Prostate gland (tissue), 2 donors: ENCODE results near the gene CORO7. TPM values are rescaled to one million over a fixed set of nuclear protein-coding genes. Genes with fewer than 3 reads are reported as not detected.

Experiments used
- DNase-seq: peaks from one replicate; pipeline ENCODE4 v3.0.0-alpha.2; 2019; ENCODE audit warnings: low spot score
- H3K27ac ChIP-seq, 2 donors: fragments of 200-600 bp; sonication (generic); 2 replicates each; pipeline ENCODE4 v1.5.1; 2017 to 2019
- H3K27me3 ChIP-seq: fragments of 200-600 bp; sonication (generic); replicated peaks from 2 replicates; pipeline ENCODE4 v1.5.1; 2019; ENCODE audit not compliant: insufficient read depth
- H3K36me3 ChIP-seq, 2 donors: fragments of 200-600 bp; sonication (generic); 1 replicate in 1 of 2; 2 replicates in 1 of 2; pipeline versions ENCODE4 v1.5.1 to v1.8.1; 2017 to 2019
- H3K4me1 ChIP-seq: fragments of 200-600 bp; sonication (generic); replicated peaks from 2 replicates; pipeline ENCODE4 v1.5.1; 2019
- H3K4me3 ChIP-seq, 2 donors: fragments of 200-600 bp; sonication (generic); 2 replicates each; pipeline ENCODE4 v1.5.1; 2017 to 2019
- H3K9me3 ChIP-seq: fragments of 200-600 bp; sonication (generic); 2 replicates; pipeline ENCODE4 v1.5.1; 2017
- POLR2A ChIP-seq: fragments of 450-650 bp; IDR thresholded peaks from one replicate; pipeline ENCODE4 v1.6.1; 2016; ENCODE audit warnings: antibody characterized with exemption, mild to moderate bottlenecking
- POLR2AphosphoS5 ChIP-seq: sonication (generic); formaldehyde crosslinking; IDR thresholded peaks from one replicate; pipeline ENCODE4 v1.6.1; 2017; ENCODE audit warnings: antibody characterized with exemption
- WGBS: methylation state at CpG from one replicate; pipeline ENCODE4 v1.1.5; 2018; 5-methylcytosine and 5-hydroxymethylcytosine counted together
- intact Hi-C: fragments of 100-400 bp; cut with DNase I; formaldehyde crosslinking; loops from one replicate; pipeline ENCODE4 v1.14.2; 2022
- total RNA-seq, 2 donors: library from RNA; depleted of rRNA; stranded (reverse); fragments of >200 nt; gene quantifications; one replicate each; pipeline ENCODE4 v1.1.0, GENCODE V29; 2016
- TF ChIP-seq, protein P1 (sequence below), 4 experiments: fragments of 200-600 bp in 2 of 4; fragments of 450-650 bp in 2 of 4; sonication (generic) in 2 of 4; IDR thresholded peaks; 1 replicate in 3 of 4; 2 replicates in 1 of 4; pipeline ENCODE4 v1.5.1; 2016 to 2019; ENCODE audit warnings: antibody characterized with exemption in 4 of 4, mild to moderate bottlenecking in 2 of 4, moderate library complexity in 2 of 4

CORO7 gene
- total RNA-seq, 2 donors from 2014 or later = 24.1 to 122 TPM

DNA sequence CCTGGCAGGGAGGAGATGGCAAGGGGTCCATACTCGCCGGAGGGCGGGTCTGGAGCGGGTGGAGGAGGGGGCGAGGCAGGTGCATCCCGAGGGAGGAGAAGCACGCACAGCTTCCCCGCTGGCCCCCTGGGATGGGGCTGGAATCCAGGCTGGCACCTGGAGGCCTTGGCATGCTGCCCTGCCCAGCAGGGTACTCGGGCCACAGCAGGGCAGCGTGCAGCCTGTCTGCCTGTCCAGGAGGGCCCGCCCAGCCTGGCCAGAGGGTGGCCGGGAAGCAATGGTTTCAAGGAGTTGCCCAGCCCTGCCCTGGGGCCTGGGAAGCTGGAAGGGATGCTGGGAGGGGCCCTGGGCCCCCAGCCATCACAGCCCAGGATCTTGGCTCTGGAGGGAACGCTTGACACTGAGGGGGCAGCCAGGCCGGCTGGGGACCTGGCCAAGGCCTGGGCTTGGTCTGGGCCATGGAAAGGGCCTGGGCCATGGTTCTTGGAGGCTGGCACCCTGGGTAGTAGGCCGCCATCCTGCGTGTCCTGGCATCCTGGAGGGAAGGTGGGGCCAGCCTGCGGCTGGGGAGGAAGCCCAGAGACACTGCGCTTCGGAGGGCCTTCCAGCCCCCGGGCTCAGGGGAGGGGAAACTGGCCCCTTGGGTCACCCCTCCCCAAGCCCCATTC lies 99.4 kb downstream of the CORO7 start:
- Histone ChIP-seq H3K27ac (peak overlapping the region; percentile 81 to 86), H3K9me3 (no peaks in the 10 kb centered on the region), H3K4me3 (peak overlapping the region; percentile 53 to 63), H3K36me3 (no peaks in the 10 kb centered on the region), H3K4me1 (peaks cover 7% of the 10 kb centered on the region), H3K27me3 (no peaks in the 10 kb centered on the region)
- DNase-seq = no peak
- TF ChIP-seq POLR2A = no peak
- TF ChIP-seq POLR2AphosphoS5 = no peak
- TF ChIP-seq, protein P1, sequence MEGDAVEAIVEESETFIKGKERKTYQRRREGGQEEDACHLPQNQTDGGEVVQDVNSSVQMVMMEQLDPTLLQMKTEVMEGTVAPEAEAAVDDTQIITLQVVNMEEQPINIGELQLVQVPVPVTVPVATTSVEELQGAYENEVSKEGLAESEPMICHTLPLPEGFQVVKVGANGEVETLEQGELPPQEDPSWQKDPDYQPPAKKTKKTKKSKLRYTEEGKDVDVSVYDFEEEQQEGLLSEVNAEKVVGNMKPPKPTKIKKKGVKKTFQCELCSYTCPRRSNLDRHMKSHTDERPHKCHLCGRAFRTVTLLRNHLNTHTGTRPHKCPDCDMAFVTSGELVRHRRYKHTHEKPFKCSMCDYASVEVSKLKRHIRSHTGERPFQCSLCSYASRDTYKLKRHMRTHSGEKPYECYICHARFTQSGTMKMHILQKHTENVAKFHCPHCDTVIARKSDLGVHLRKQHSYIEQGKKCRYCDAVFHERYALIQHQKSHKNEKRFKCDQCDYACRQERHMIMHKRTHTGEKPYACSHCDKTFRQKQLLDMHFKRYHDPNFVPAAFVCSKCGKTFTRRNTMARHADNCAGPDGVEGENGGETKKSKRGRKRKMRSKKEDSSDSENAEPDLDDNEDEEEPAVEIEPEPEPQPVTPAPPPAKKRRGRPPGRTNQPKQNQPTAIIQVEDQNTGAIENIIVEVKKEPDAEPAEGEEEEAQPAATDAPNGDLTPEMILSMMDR (IDR thresholded peaks at IDR 0.05) = no peak
- WGBS = 9% methylated on average over 19 of the region's 20 CpGs
- intact Hi-C loops = loop anchor here (5.0 kb wide), 1 partner anchor 45 kb away; the partner anchor contains the start of gene TFAP4

DNA sequence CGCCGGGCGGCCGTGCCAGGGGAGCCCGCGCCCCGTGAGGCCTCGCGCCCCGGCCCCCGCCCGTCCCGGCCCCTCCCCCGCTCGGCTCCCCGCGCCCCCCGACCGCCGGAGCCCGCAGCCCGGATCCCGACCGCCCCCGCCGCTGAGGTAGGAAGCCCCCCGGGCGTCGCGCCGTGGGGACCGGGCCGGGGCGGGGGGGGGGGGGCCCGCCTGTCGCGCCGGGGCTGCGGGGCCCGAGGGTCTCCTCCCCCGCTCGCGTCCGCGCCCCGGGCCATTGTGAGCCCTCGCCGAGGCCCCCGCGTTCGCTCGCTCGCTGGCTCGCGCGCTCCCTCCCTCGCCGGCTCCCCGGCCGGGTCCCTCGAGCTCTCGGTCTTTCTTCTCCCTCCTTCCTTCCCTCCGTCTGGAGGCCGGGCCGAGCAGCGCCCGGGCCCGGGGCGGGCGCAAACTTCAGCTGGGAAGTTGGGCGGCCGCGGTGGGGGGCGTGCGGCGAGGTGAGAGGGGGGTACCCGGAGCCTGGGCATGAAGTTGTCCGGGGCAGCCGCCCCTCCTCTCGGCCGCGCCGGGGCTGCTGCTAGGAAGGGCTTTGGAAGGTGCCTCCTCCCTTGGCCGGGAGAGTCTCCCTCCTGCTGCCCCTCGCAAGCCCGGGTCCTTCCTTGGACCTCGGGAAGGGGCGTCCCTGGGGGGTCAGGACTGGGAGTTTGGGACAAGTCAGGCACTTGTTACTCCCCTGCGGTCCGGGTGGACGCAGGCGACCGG lies 100.1 kb downstream of the CORO7 start:
- TF ChIP-seq, protein P1 (IDR thresholded peaks at IDR 0.05) = no peak
- no peak for TF ChIP-seq POLR2A
- no peak for TF ChIP-seq POLR2AphosphoS5
- Histone ChIP-seq H3K4me1 (peaks cover 7% of the 10 kb centered on the region), H3K9me3 (no peaks in the 10 kb centered on the region), H3K4me3 (peak overlapping the region; percentile 53 to 63), H3K36me3 (no peaks in the 10 kb centered on the region), H3K27ac (peak overlapping the region; percentile 81 to 86), H3K27me3 (no peaks in the 10 kb centered on the region)
- intact Hi-C loops = loop anchor here (5.0 kb wide), 1 partner anchor 44 kb away; the partner anchor contains the start of gene TFAP4
- no peak for DNase-seq
- 1% methylated on average over 42 of the region's 93 CpGs for WGBS

- intact Hi-C loops = loop anchor here (5.0 kb wide), 1 partner anchor 43 kb away; the partner anchor contains the start of gene TFAP4
- H3K27me3 ChIP-seq = no peaks in the 10 kb centered on the region
- TF ChIP-seq POLR2AphosphoS5 (no peak), POLR2A (peak; percentile 63)
- TF ChIP-seq, protein P1 (IDR thresholded peaks at IDR 0.05) = peak in 2 of 4 experiments; percentile 8 to 16
- peak; percentile 51 for DNase-seq
- peak within 1 kb of the TSS; percentile 81 to 86 for H3K27ac ChIP-seq
- H3K4me3 ChIP-seq = peak within 1 kb of the TSS; percentile 53 to 63
- WGBS = 0% methylated on average over 33 of the region's 115 CpGs
- peaks cover 7% of the 10 kb centered on the region for H3K4me1 ChIP-seq
- H3K36me3 ChIP-seq = no peaks in the 10 kb centered on the region
- H3K9me3 ChIP-seq = no peaks in the 10 kb centered on the region
Observed at GRCh38 chr16:4315186-4316107, 100.9 kb downstream of the CORO7 start, which contains the start of gene GLIS2. Gene GLIS2, plus strand, starts transcription at chr16:4316067. Its CDS starts 16,214 bp downstream, at chr16:4332281.

- Histone ChIP-seq H3K27ac (peak overlapping the region; percentile 81 to 86), H3K4me1 (peaks cover 3% of the 10 kb centered on the region), H3K27me3 (no peaks in the 10 kb centered on the region), H3K9me3 (no peaks in the 10 kb centered on the region), H3K36me3 (no peaks in the 10 kb centered on the region), H3K4me3 (peak overlapping the region; percentile 53 to 63)
- 1% methylated on average over 33 of the region's 33 CpGs for WGBS
- intact Hi-C loops = loop anchor here (5.0 kb wide), 1 partner anchor 42 kb away; the partner anchor contains the start of gene TFAP4
- DNase-seq = no peak
- TF ChIP-seq, protein P1 (IDR thresholded peaks at IDR 0.05) = no peak
- TF ChIP-seq POLR2AphosphoS5 (no peak), POLR2A (no peak)
Observed at GRCh38 chr16:4314532-4315185, 101.7 kb downstream of the CORO7 start.
